ENCODE measurements around the gene FHAD1. TPM values are rescaled to one million over a fixed set of nuclear protein-coding genes. Genes with fewer than 3 reads are reported as not detected.
A peak's percentile ranks its signal among the peaks of the same experiment; 100 is the strongest.

FHAD1 gene
- total RNA-seq, 4 donors from 2014 or later: 0.95 to 1.7 TPM; not detected in 2

- no peak for TF ChIP-seq POLR2A (IDR thresholded peaks at IDR 0.05)
- TF ChIP-seq, protein P1, sequence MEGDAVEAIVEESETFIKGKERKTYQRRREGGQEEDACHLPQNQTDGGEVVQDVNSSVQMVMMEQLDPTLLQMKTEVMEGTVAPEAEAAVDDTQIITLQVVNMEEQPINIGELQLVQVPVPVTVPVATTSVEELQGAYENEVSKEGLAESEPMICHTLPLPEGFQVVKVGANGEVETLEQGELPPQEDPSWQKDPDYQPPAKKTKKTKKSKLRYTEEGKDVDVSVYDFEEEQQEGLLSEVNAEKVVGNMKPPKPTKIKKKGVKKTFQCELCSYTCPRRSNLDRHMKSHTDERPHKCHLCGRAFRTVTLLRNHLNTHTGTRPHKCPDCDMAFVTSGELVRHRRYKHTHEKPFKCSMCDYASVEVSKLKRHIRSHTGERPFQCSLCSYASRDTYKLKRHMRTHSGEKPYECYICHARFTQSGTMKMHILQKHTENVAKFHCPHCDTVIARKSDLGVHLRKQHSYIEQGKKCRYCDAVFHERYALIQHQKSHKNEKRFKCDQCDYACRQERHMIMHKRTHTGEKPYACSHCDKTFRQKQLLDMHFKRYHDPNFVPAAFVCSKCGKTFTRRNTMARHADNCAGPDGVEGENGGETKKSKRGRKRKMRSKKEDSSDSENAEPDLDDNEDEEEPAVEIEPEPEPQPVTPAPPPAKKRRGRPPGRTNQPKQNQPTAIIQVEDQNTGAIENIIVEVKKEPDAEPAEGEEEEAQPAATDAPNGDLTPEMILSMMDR (IDR thresholded peaks at IDR 0.05): peak in 2 of 6 experiments; percentile 5 to 6
- peak in 1 of 3 donors; percentile 67 for DNase-seq
- no peaks in the 10 kb centered on the region for H3K27me3 ChIP-seq
- peaks cover 14 to 77% (median 47%) of the 10 kb centered on the region in 4 donors for H3K4me1 ChIP-seq
- H3K36me3 ChIP-seq: peaks cover 0 to 18% (median 0%) of the 10 kb centered on the region in 3 donors
- peak overlapping the region; percentile 85 to 95 (median 89) for H3K27ac ChIP-seq
- H3K4me3 ChIP-seq: peak overlapping the region in 1 of 4 donors; percentile 88
- no peaks in the 10 kb centered on the region for H3K9me3 ChIP-seq
Observed at GRCh38 chr1:15413563-15414444, 166.8 kb downstream of the FHAD1 start.

- Histone ChIP-seq H3K4me1 (peaks cover 20 to 84% (median 45%) of the 10 kb centered on the region in 4 donors), H3K9me3 (no peaks in the 10 kb centered on the region), H3K27me3 (no peaks in the 10 kb centered on the region), H3K36me3 (peaks cover 0 to 18% (median 0%) of the 10 kb centered on the region in 3 donors), H3K4me3 (no peak overlapping the region), H3K27ac (peak overlapping the region in 3 of 4 donors; percentile 75 to 95 (median 85))
- TF ChIP-seq, protein P1 (IDR thresholded peaks at IDR 0.05): no peak
- TF ChIP-seq POLR2A (IDR thresholded peaks at IDR 0.05): no peak
- DNase-seq: no peak
Observed at GRCh38 chr1:15414445-15414983, 167.5 kb downstream of the FHAD1 start.

DNA sequence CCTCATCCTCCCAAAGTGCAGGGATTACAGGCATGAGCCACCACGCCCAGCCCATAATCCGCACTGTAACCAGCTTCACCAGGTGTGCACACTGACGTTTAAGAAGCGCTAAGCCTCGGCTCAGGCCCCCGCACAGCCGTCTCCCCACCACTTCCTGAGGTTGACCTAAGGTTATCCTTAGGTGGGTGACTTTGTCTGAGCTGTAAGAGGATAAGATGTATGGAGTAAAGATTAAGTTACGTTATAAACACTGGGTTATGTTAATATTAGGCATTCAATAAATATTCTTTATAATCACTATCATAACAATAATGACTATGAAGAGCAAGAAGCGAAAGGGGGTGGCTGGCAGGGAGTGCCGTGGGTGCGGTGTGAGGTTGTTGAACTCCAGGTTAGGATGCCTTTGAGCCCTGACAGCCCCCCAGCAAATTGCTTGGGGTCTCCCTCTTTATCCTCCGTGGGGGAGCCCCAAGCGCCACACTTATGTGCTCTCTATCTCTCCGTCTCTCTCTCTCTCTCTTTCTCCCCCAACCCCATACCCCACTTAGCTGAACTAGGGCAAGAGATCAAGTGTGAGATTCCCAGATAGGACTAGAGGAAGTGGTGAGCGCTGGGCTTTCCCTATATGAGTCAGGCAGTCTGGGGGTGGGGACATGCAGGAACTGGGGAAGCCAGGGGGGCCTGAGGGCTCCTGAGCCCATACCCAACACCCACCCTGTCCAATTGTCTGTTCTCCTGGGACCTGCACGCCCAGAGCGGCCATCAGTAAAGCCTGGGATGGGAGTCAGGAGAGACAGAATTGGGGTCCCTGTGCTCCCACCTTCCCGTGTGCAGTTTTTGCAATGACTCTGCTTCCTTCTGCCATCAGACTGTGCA lies 170.3 kb downstream of the FHAD1 start:
- H3K9me3 ChIP-seq: no peaks in the 10 kb centered on the region
- peaks cover 0 to 18% (median 0%) of the 10 kb centered on the region in 3 donors for H3K36me3 ChIP-seq
- peak overlapping the region in 1 of 4 donors; percentile 0 for H3K4me3 ChIP-seq
- peak overlapping the region; percentile 70 to 95 (median 80) for H3K27ac ChIP-seq
- peak; percentile 64 to 85 (median 75) for DNase-seq
- peaks cover 20 to 95% (median 33%) of the 10 kb centered on the region in 4 donors for H3K4me1 ChIP-seq
- no peaks in the 10 kb centered on the region for H3K27me3 ChIP-seq
- TF ChIP-seq, protein P1 (IDR thresholded peaks at IDR 0.05): no peak
- no peak for TF ChIP-seq POLR2A (IDR thresholded peaks at IDR 0.05)

DNA sequence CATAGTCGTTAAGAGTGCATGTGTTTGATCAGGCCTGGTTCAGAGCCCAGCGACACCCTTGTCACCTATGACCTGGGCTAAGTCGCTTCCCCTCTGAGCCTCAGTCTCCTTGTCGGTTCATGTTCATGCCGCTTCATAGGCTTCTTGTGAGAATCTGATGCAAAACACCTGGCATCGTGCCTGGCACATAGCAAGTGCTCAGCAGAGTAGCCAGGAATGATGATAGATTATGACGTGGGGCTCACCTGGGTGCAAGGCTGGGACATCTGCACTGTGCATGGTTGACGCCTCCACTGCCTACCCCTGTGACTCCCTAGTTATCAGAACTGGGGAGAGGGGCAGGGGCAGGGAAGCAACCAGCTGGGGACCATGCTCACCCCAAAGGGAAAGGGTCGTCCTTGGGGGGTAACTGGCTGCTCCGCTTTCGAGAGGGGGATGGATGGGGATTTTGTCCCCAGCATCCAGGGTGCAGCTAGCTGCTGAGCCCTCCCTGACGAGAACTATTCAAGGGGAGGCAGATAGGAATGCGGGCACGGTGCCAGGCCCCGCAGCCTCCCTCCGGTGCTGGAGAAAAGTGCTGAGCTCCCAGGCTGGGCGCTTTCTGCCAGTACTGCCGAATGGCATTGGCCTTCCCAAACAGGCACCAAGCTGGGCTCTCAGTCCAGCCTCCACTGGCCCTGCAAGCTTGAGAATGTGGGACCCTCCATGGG lies 171.9 kb downstream of the FHAD1 start:
- peaks cover 21 to 89% (median 32%) of the 10 kb centered on the region in 4 donors for H3K4me1 ChIP-seq
- peak overlapping the region in 3 of 4 donors; percentile 34 to 95 (median 43) for H3K27ac ChIP-seq
- H3K36me3 ChIP-seq: peaks cover 0 to 13% (median 0%) of the 10 kb centered on the region in 3 donors
- no peaks in the 10 kb centered on the region for H3K9me3 ChIP-seq
- no peaks in the 10 kb centered on the region for H3K27me3 ChIP-seq
- no peak for TF ChIP-seq POLR2A (IDR thresholded peaks at IDR 0.05)
- TF ChIP-seq, protein P1 (IDR thresholded peaks at IDR 0.05): no peak
- peak in 2 of 3 donors; percentile 66 to 70 for DNase-seq
- no peak overlapping the region for H3K4me3 ChIP-seq

Data from Peyer's patch (tissue), 4 donors.